ENCODE data around the gene CUEDC2. TPM values are rescaled to one million over a fixed set of nuclear protein-coding genes. Genes with fewer than 3 reads are reported as not detected.

The CUEDC2 gene, protein sequence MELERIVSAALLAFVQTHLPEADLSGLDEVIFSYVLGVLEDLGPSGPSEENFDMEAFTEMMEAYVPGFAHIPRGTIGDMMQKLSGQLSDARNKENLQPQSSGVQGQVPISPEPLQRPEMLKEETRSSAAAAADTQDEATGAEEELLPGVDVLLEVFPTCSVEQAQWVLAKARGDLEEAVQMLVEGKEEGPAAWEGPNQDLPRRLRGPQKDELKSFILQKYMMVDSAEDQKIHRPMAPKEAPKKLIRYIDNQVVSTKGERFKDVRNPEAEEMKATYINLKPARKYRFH
- total RNA-seq = 36.8 and 49.1 TPM in 2 replicates

DNA sequence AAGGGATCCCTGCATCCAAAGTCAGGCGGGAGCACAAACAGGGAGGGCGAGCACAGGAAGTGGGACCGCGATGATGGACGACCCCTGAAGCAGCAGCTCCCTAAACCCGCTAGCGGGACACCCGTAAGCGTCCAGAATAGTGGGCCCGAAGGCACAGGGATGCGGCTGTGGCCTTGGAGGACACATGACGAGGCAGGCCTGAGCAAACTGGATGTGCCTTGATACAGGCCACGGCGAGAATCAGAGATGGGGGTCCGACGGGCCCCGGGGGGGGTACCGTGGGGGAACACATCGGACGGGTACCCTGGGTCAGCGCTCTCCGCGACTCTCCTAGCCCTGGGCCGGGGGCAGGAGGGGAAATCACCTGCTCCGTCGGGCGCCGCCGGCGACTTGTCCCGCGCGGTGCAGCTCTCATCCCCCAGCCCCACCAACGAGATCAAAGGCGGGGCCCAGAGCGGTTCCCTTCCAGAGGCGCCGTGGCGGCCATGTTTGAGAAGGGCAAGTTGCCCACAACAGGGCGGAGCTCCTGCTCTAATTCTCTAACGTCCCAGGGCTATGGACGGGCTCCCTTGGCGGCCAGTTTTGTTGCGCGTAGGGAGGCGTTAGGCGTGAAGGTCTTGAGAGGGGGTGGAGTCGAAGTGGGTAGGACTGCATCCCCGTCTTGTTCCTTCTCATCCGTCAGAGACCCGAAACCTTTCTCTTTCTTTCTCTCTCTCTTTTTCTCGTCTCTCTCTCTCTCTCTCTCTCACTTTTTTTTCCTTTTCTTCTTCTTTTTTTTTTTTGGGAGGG, at the start of gene CUEDC2:
Gene CUEDC2 (minus strand): TSS at position 413 of the 789 bp plus-strand sequence. CDS start 7,386 bp downstream, outside the sequence.

DNA sequence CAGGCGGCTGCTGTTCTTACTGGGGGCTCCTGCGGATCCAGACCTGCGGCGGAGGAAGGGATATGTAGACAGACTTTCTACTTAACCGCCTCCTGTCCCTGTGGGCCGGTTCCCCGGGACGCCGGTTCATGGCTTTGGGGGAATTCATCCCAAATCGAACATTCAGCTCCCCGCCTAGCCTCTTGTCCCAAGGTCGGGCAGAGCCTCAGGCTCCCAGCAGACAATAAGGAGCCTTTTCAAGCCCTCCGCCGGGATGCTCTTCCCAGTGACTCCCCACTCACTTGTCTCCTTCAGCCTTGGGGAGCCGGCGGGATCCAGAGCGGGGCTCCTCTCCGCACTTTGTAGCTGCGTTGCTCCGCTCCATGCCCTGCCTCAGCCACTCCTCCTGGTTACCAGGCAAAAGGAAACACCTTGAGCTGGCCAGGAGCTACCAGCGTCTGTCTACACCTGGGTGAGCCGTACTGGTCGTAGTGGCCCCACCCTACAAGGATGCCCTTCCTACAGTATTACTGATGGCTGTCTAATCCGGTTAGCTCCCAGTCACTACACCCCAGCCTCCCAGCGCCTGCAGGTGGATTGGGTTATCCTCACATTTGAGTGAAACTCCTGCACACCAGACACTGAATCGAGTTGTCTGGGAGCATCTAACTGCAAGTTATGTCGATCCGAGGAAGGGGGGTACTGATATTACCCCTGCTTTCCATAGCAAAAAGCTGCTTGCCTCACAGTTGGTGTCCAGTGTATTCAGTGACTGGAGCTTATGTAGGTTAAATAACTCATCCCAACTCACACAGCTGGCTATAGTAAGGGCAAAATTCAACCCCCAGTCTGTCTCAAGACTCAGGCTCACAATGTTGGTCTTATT, 19.0 kb upstream of the CUEDC2 start, which contains the start of gene C10orf95:
Gene C10orf95 (minus strand): TSS at position 439 of the 865 bp plus-strand sequence. CDS start 450 bp downstream, outside the sequence.

DNA sequence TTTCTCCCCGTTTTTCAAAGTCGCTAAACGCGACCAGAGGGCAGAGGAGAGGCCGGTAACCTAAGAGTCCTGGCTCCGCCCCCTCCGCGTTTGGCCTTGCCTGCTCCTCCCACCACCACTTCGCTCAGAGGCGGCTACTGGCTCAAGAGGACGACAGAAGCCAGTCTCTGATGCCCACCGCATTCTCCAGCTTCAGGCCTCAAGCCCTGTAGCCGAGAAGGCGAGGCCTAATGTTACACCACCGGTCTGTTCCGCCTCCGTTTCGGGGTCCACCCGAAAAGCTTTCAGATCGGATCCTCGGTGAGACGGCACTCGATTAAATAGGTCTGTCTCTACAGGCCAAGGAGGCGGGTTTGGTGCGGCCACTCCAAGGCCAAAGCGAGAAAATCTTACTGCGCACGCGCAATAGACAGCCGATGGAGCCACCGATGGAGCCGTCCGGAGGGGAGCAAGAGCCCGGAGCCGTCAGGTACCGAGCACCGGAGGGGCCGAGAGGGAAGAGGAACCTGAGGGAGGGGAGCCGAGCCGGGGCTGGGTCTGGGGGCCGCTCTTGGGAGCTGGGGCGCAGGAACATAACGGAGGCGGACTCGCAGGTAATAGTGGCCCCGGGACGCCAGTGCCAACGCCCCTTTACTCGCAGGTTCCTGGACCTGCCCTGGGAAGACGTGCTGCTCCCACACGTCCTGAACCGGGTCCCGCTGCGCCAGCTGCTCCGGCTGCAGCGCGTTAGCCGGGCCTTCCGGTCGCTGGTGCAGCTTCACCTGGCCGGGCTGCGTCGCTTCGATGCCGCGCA, 11.5 kb downstream of the CUEDC2 start, which contains the start of gene FBXL15:
Gene FBXL15 (plus strand): TSS at position 123 of the 793 bp plus-strand sequence. CDS start 294 bp downstream, at position 417.

DNA sequence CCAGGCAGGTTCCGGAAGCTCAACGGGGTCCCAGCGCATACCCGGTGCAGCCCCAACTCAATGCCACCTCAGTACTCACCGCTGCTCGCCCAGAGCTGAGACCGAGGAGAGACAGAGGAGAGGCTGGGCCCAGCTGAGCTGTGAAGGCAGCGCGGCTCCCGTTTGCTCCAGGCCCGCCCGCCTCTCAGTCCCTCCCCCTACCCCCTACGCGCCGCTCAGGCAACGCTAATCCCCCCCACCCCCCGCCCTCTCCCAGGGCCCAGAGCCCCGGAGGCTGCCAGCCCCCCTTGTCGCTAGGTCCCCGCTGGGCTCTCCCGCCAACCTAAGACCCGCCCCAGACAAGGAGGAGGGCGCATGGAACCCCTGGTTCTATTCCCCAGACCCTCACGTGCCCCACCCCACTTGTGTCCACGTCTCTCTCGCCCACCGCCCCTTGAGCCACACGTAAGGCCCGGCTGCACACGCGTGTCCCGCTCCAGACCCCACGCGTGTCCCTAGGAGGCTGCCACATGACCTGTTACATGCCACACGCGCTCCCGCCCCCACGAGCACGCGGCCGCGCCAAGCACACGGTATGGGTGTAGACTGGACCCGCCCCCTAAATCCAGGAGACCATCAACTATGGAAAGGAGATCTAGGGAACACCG, 13.6 kb downstream of the CUEDC2 start, which contains the start of gene PSD:
Gene PSD (minus strand): TSS at position 164 of the 647 bp plus-strand sequence. CDS start 1,747 bp downstream, outside the sequence.

DNA sequence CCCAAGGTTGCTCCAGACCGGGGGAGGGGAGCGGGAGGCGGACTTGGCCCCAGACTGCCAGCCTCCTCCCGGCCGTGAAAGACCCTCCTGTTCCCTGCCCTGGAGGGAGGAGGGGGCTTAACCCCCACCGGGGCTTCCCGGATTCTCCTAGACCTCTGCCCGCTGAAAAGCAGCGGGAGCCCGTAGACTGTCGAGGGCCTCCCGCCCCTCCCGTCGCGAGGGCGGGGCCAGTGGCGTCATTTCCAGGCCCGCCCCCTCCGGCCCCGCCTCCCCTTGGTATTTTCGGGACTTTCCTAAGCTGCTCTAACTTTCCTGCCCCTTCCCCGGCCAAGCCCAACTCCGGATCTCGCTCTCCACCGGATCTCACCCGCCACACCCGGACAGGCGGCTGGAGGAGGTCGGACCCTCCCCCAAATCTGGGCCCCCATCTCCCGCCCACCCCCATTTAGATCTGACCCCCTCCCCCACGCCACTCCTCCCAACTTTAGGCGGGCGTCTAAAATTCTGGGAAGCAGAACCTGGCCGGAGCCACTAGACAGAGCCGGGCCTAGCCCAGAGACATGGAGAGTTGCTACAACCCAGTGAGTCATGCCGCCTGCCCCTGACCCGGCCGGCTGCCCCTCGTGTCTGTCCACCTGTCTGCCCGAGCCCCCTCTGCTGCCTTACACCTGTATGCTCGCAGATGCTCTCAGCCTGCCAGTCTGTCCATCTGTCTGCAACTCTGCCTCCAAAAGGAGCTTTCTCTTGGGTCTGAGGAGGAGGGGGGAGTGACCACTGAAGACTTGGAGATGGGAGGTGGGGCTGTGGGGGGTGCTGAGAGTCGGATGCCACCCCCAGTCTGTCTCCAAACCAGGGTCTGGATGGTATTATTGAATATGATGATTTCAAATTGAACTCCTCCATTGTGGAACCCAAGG, 36.7 kb downstream of the CUEDC2 start, which contains the start of gene NFKB2:
Gene NFKB2 (plus strand): TSS at position 306 of the 917 bp plus-strand sequence. CDS start 255 bp downstream, at position 561.

Other genes with a start within 250 kb of the CUEDC2 start
- 0.42 and 2.4 TPM in 2 replicates for gene ELOVL3, start 206.3 kb downstream of the CUEDC2 start, total RNA-seq
- gene PITX3, start 191.1 kb downstream of the CUEDC2 start, total RNA-seq = not detected in 2 replicates
- gene GBF1, start 187.0 kb downstream of the CUEDC2 start, total RNA-seq = 35.6 and 71.9 TPM in 2 replicates
- gene NFKB2, start 36.9 kb downstream of the CUEDC2 start, total RNA-seq = 30.6 and 51.0 TPM in 2 replicates
- 2.4 and 12.2 TPM in 2 replicates for gene PSD, start 13.8 kb downstream of the CUEDC2 start, total RNA-seq
- gene FBXL15, start 11.7 kb downstream of the CUEDC2 start, total RNA-seq = 7.7 TPM in 2 replicates
- not detected in 2 replicates for gene C10orf95, start 19.0 kb upstream of the CUEDC2 start, total RNA-seq
- gene ACTR1A, start 70.1 kb upstream of the CUEDC2 start, total RNA-seq = 115 and 181 TPM in 2 replicates
- 4.5 and 8.2 TPM in 2 replicates for gene SUFU, start 71.4 kb upstream of the CUEDC2 start, total RNA-seq
- 86.4 and 135 TPM in 2 replicates for gene TRIM8, start 211.9 kb upstream of the CUEDC2 start, total RNA-seq

Measured in smooth muscle cell of the umbilical artery (primary cell).